Transverse colon (tissue), 4 donors: ENCODE measurements around the gene OR4P4.

Experiments
- CTCF ChIP-seq, 5 experiments: fragments of 200-600 bp in 3 of 5; fragments of 450-650 bp in 2 of 5; sonication (generic) in 3 of 5; IDR thresholded peaks; 1 replicate in 2 of 5; 2 replicates in 3 of 5; pipeline ENCODE4 v1.5.1; 2016 to 2017; ENCODE audit warnings: antibody characterized with exemption in 5 of 5, inconsistent platforms in 3 of 5, mild to moderate bottlenecking in 2 of 5, moderate library complexity in 1 of 5
- EP300 ChIP-seq: sonication (generic); formaldehyde crosslinking; IDR thresholded peaks from one replicate; pipeline ENCODE4 v1.6.1; 2017; ENCODE audit warnings: antibody characterized with exemption, low read depth
- POLR2A ChIP-seq: fragments of 450-650 bp; IDR thresholded peaks from one replicate; pipeline ENCODE4 v1.6.1; 2016; ENCODE audit warnings: antibody characterized with exemption, mild to moderate bottlenecking, moderate library complexity
- POLR2AphosphoS5 ChIP-seq, 3 donors: sonication (generic); formaldehyde crosslinking; IDR thresholded peaks; one replicate each; pipeline ENCODE4 v1.6.1; 2016; ENCODE audit warnings: antibody characterized with exemption in 3 of 3

DNA sequence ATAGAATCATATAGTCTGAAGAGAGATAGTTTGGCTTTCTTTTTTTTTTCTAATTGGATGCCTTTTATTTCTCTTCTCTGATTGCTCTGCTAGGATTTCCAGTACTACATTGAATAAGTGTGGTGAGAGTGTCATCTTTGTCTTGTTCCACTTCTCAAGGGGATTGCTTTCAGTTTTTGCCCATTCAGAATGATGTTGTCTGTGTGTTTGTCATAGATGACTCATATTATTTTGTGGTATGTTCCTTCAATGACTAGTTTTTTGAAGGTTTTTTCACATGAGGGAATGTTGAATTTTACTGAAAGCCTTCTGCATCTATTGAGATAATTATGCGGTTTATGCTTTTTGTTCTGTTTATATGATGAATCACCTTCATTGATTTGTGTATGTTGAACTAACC, 10.4 kb upstream of the OR4P4 start:
- TF ChIP-seq CTCF (IDR thresholded peaks at IDR 0.05) (no peak), POLR2A (no peak), POLR2AphosphoS5 (IDR thresholded peaks at IDR 0.05) (no peak), EP300 (no peak)
